HG02678 (cell line): ENCODE data around the gene BMPR1B.
"Not testable (repeated sequence)": the region's sequence is repeated elsewhere in the genome, so short reads cannot be mapped to it uniquely, and the experiment has no call there.

Experiments used
- ATAC-seq: cut with Tn5 transposase; IDR thresholded peaks from one replicate; pipeline ENCODE4 v1.9.1; 2021; ENCODE audit warnings: mild to moderate bottlenecking, moderate library complexity; ENCODE audit not compliant: unreplicated experiment

BMPR1B gene

DNA sequence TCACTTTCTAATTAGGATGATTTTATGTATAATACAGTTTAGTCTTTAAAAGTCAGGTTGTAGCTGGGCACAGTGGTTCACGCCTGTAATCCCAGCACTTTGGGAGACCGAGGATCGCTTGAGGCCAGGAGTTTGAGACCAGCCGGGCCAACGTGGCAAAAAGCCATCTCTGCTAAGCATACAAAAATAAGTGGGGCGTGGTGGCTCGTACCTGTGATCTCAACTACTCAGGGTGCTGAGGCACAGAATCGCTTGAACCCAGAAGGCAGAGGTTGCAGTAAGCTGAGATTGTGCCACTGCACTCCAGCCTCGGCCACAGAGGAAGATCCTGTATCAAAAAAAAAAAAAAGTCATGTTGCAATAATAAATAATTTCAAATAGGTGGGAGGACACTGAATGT lies 364.2 kb downstream of the BMPR1B start:
- ATAC-seq, result no peak

DNA sequence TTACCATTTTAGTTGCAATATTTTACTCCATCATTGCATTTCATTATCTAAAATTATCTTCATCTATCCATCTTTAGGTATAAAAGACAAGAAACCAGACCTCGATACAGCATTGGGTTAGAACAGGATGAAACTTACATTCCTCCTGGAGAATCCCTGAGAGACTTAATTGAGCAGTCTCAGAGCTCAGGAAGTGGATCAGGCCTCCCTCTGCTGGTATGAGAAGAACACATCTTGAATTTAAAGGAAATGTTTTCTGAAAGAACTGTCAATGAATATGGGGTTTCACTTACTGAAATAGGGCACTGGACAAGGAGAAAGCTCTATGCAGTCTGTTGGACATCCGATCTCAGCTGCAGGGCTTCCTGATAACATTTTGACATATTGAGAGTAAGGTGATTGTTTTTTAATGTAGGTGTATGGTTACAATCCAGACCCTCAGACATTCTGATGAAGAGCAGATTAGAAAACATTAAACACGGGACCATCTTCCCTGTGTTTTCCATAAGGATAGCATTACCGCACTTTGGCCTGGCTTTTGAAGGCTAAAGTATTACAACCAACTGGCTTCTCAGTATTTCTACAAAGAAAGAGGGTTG lies 367.2 kb downstream of the BMPR1B start:
- ATAC-seq, result no peak

DNA sequence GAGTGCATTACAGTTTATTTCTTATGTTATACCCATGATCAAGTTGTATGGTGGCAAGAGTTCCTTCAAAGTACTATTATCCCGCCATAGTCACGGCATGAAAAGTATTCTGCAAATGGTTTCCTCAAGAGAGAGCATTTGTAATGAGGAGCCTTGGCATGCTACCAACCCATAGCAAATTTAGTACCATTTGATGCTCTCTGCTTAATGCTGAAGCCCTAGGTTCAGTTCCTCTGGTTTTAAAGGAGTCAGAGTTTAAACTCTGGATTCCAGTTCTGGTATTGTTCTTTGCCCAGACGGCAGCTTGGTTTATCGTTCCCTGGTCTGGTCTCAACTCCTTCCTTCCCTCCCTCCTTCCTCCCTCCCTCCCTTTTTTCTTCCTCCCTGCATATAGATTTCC lies 371.3 kb downstream of the BMPR1B start:
- ATAC-seq, result no peak

DNA sequence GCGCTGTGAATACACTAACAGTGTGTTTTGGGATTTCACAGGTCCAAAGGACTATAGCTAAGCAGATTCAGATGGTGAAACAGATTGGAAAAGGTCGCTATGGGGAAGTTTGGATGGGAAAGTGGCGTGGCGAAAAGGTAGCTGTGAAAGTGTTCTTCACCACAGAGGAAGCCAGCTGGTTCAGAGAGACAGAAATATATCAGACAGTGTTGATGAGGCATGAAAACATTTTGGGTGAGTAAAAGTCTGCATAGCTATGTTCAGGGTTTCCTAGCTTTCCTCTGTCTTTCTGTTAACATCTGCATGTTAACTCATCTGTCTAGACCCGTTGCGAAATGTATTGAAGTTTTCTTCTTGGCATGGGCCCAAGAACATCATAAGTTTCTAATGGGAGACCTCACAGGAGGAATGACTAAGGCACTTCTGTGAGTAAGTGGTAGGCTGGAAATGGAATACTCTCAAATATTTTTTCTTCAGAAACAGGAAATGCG lies 372.1 kb downstream of the BMPR1B start:
- ATAC-seq, result no peak

DNA sequence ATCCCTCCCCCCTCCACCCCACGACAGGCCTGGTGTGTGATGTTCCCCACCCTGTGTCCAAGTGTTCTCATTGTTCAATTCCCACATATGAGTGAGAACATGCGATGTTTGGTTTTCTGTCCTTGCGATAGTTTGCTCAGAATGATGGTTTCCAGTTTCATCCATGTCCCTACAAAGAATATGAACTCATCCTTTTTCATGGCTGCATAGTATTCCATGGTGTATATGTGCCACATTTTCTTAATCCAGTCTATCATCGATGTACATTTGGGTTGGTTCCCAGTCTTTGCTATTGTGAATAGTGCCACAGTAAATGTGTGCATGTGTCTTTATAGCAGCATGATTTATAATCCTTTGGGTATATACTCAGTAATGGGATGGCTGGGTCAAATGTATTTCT lies 376.3 kb downstream of the BMPR1B start:
- ATAC-seq, result not testable (repeated sequence)

DNA sequence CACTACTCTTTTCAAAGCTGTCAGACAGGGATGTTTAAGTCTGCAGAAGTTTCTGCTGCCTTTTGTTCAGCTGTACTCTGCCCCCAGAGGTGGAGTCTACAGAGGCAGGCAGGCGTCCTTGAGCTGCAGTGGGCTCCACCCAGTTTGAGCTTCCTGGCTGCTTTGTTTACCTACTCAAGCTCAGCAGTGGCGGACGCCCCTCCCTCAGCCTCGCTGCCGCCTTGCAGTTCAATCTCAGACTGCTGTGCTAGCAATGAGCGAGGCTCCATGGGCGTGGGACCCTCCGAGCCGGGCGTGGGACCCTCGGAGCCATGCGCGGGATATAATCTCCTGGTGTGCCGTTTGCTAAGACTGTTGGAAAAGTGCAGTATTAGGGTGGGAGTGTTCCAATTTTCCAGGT lies 381.7 kb downstream of the BMPR1B start:
- ATAC-seq, result not testable (repeated sequence)

DNA sequence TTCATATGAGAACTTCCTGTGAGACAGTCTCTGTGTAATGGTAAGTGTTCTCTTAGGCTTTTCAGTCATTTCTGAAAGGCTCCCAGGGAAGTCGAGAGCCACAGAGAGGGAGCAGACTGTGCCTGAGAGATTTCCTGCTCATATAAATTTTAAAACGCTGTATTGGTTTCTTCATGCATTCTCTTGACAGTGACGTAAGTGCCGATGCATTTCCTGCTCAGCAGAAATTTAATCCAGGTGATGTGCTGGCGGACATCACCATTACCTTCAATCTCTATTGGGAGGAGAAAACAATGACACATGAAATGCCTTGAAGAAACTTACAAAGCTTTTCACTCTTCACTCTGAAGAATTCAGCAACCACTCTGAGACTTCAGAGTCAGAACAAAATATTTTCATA lies 383.6 kb downstream of the BMPR1B start:
- ATAC-seq, result no peak

DNA sequence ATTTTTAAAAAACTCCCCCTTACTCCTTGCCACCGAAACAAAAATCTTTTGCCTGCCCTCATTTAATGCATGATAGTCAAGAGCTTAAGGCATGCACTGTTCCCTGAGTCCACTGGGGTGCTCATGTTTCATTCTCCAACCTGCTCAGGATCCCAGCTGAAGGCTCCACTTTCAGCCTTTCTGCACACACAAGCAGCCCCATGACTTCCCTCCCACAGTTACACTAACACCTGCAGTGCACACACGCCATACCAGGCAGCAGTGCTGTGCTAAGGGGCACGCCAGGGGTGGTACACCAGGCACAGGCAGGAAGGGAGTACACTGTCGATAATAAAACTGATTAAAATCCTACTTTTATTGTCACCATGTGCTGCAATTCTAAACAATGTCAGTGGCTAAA lies 385.2 kb downstream of the BMPR1B start:
- no peak for ATAC-seq

DNA sequence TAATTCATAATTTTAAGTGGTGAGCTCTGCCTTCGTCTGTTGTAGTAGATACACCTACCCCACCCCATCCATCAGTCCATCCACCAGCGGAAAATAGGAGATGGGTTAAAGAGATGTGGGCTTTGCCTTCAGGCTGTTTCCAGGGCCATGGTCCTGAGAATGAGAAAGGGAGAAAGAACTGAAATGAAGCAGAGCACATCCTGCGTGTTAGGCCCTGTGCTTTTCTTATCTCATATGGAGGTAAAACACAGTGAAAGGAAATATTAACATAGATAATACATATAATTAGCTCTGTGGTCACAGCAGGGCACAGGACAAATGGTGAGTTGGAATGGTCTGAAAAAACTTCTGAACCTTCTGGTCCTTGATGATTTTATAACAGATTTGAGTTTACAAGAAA lies 393.5 kb downstream of the BMPR1B start:
- no peak for ATAC-seq

DNA sequence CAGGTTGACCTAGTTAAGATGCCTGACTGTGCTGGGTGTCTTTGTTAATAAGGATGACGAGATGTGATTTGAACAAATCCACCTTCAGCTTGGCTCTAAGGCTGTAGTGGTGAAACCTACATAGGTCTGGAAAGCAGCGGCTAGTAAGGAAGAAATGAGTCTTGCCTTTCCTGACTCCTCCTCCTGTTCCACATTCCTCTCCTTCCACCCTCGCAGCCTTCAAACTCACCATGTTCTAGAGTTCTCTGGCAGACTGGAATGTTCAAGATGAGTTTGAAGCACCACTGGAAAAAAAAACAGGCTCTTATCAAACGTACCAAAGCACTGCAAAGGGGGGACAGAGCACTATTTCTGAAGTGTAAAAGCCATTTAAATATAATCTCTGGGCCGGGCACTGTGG lies 395.4 kb downstream of the BMPR1B start:
- no peak for ATAC-seq

DNA sequence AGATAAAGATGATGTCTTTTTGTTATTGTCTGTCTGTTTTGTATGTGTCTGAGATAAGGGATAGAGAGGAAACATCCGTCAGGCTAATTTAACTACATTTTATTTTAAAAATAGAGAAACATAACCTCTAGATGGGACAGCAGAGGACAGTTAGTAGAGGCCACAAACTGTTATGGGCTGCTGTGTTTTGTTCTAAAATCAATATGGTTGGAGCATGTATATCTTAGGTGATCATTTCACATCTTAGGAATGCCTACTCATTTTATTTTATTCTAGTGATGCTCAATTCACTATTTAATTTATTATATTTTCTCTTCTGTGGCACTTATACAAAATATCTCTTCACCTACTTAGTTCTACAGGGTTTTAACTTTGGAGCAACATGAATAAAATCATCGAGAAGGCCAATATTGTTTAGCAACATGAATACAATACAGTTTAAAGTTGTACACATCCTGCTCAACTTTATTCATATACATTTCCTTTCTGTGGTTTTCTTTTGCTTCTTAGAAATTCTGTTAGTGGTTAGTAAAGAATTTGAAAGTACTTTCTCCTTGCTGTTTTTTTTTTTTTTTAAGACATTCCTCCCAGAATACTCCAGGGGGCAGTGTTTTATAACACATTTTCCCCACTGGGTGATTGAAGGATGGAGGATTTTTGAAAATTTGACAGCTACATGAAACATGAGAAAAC lies 398.1 kb downstream of the BMPR1B start:
- no peak for ATAC-seq

DNA sequence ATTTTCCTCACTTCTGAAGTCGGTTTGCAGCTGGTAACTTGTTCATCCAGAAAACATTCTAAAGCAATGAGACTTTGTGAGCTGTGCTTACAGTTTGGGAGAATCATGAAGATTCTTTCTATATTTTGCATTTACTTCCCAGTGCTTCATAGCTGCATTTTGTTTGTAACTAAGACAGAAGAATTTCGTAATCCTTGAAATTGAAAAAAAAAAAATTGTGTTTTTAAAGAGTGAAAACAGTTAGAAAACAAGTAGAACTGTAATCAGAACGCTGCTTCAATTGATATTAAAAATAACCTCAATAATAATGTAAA lies 398.7 kb downstream of the BMPR1B start:
- ATAC-seq, result no peak

DNA sequence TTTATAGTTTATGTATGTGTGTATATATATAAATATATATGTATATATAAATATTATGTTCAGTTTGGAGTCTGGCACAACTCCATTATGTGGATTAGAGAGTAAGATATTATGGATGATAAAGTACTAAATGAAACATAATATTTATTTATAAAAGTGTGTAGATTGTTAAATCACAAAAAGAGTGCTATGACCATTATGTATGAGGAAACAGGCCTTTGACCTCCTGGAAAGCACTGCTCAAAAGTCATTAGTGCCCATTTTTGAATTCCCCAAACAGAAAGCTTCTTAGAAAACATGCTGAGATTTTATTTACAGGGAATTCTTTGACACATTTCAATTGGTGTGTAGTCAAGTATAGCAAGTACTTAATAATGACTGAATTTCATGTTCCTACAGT lies 399.8 kb downstream of the BMPR1B start:
- ATAC-seq, result no peak

DNA sequence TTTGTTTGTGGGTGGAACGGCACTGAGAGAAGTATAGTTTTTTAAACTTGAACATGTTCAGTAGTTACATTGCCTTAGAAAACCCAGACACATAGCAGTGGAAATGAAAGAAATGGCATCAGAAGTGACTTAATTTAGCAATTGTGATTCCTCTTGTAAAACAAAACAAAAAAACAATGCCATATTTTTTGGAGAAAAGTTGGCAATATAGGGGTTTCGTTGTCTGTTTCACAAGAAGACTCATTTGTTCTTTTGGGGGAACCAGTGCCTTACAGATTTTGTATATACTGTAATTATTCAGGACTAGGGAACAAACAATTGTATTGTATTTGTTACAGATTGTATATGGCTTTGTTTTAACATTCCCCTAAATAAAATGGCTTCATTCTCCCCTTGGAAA lies 400.3 kb downstream of the BMPR1B start:
- ATAC-seq, result no peak

DNA sequence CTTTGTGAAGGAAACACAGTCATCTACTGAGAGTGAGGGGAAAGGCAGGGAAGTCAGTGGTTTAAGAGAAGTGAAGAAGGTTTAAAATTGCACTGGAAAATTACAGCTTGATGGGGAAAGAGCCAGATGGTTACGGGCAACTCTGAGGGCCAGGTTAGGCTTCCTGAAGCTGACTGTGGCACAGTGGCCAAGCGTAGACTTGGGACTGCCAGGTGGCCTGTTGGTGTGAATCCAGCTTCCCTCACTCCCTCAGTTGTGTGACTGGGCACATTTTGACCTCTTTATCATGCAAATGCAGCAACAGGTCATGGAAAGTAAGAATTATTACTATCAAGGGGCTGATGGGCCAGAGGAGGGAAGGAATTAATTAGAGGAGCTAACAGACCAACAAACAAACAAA lies 400.9 kb downstream of the BMPR1B start:
- ATAC-seq, result no peak

DNA sequence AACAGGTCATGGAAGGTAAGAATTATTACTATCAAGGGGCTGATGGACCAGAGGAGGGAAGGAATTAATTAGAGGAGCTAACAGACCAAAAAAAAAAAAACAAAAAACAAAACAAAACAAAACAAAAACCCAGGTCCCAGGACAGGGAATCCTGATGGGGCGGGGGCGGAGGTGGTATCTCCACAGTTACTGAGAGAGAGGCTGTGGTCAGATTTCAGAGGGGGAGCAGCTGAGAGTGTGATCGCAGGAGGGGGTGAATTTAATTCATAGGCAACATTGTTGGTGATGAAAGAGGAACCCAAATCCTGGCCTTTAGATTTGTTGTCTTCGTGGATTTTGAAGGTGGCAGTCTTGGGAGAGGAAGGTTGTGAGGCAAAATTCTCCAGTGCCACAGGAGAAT lies 401.6 kb downstream of the BMPR1B start:
- no peak for ATAC-seq

DNA sequence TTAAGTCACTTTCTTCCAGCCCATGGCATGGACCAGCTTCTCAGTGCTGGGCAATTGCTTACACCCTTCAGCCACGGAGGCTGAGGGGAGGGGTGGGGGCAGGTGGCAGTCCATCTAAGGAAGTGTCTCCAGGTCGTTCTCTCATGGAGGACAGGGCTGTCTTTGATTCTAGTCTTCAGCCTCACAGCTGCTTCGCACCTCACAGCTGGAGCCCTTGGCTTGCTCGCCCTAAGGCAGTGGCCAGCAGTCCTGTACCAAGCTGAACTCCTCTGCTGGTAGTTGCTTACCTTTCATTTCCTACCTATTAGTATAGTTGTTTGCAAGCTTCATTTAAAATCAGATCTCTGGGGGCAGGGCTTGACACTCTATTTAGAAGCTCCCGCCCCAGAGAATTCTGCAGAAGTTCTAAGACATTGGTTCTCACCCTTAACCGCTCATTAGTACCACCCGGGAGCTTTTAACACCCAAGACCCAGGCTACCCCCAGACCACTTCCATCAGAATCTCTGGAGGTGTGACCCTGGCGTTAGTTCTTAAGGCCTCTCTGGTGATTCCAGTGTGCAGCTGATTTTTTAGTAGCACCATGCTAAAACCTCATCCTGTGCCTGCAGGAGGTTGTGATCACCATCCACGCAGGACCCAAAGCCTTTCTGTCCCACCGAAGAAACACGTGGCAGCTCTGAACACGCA lies 404.2 kb downstream of the BMPR1B start:
- ATAC-seq, result no peak

DNA sequence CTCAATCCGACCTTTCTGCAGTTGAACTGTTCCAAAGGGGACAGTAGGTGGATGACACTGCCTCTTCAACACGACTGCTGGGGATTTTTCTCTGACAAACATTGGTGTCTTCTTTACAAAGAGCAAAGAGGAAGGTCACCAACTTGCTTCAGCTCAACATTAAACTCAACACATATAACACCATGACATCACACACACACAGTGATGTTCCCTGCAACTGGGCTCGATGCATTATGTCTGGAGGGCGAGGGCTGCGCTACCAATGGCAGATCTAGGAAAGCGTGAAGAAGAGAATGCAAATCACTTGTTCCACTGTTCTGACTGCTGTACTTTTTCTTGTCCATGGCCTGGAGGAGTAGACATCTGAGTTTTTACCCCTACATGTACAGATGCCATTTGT lies 405.1 kb downstream of the BMPR1B start:
- no peak for ATAC-seq

DNA sequence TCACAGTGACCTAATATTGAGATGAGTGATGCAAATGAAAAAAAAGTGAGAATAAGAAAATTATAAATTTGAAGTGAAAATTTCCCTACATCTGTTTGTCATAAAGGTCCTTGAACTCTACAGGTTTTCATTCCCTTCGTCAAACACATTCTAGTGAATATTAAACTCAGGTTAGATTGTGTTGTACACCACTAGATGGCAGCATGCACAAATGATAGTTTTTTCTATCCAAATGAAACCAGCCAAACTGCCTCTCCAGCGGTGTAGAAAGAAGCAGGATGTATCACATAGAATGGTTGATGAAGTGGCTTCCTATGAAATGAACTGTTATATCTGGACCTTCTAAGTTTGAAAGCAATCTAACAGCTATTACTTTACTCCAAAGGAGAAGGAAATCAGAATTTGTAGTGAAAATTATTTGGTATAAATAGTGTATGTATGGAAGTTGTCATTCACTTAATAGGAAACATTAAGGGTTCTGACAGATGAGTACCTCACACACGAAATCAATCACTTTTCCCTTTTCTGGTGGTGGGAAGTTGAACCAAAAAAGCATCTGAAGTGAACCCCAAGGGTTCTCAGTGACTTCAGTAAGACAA lies 408.3 kb downstream of the BMPR1B start:
- peak; percentile 81 for ATAC-seq

DNA sequence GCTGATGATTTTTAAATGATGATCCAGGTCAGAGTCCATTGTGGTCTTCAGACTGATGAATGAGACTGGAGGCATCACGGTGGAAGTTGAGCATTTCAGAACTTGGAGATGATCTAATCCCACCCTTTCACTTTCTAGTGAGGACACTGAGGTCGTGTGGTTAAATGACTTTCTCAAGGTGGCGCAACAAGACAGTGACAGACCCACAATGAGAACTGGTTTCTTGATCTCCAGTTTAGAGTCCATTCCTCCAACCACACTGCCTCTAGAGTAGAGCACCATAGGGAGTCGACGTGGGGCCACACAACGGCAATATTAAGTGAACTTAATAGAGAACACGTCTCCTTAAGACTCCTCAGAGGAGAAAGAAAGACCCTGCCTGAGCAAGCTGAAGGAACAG lies 410.1 kb downstream of the BMPR1B start:
- ATAC-seq, result no peak

DNA sequence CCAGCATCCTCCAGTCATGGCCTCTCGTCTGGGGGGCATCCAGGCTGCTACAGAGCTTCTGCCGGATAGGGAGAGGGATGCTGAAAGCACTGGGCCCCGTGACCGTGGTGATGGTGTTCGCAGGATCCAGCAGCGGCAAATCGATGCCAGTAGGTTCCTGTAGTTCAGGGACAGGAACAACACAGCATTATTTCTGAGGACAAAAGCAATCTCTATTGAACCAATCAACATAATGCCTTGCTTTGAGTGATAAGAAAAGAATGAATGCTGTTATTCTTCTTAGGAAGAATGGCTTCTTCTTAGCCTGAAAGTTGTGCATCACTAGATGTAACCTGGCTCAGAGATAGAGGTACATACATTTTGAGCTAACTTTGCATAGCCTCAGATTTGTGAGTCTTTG lies 412.4 kb downstream of the BMPR1B start:
- ATAC-seq, result no peak

DNA sequence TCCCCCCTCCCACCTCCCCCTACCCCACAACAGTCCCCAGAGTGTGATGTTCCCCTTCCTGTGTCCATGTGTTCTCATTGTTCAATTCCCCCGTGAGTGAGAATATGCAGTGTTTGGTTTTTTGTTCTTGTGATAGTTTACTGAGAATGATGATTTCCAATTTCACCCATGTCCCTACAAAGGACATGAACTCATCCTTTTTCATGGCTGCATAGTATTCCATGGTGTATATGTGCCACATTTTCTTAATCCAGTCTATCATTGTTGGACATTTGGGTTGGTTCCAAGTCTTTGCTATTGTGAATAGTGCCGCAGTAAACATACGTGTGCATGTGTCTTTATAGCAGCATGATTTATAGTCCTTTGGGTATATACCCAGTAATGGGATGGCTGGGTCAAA lies 413.6 kb downstream of the BMPR1B start:
- not testable (repeated sequence) for ATAC-seq
